Esophagus squamous epithelium (tissue), 4 donors: ENCODE data around the gene IRX4.

Experiments used
- POLR2A ChIP-seq, 4 donors: fragments of 450-650 bp; IDR thresholded peaks; one replicate each; pipeline ENCODE4 v1.6.1; 2017; ENCODE audit warnings: antibody characterized with exemption in 4 of 4, mild to moderate bottlenecking in 4 of 4, moderate library complexity in 3 of 4
- TF ChIP-seq, protein P1 (sequence below), 6 experiments: fragments of 450-650 bp in 4 of 6; fragments of 200-600 bp in 2 of 6; sonication (generic) in 2 of 6; IDR thresholded peaks; one replicate each; pipeline ENCODE4 v1.5.1; 2016 to 2019; ENCODE audit warnings: antibody characterized with exemption in 6 of 6, mild to moderate bottlenecking in 4 of 6, moderate library complexity in 4 of 6

DNA sequence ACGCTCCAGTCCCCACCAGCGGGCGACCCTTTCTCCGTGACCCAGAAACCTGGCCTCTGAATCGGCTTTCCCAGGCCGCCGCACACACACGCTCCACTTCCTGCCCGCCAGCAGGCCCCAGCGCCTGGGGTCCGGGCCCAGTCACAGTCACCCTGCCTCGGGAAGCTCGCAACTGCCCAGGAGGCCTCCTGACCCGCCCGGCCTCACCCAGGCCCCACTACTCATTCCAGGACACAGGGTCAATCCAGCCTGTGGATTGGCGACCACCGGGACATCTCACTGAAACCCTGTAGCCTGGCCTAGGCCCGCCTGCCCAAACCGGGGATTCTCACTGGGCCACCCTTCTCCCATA lies 2.7 kb upstream of the IRX4 start:
- TF ChIP-seq POLR2A (IDR thresholded peaks at IDR 0.05) = no peak
- TF ChIP-seq, protein P1, sequence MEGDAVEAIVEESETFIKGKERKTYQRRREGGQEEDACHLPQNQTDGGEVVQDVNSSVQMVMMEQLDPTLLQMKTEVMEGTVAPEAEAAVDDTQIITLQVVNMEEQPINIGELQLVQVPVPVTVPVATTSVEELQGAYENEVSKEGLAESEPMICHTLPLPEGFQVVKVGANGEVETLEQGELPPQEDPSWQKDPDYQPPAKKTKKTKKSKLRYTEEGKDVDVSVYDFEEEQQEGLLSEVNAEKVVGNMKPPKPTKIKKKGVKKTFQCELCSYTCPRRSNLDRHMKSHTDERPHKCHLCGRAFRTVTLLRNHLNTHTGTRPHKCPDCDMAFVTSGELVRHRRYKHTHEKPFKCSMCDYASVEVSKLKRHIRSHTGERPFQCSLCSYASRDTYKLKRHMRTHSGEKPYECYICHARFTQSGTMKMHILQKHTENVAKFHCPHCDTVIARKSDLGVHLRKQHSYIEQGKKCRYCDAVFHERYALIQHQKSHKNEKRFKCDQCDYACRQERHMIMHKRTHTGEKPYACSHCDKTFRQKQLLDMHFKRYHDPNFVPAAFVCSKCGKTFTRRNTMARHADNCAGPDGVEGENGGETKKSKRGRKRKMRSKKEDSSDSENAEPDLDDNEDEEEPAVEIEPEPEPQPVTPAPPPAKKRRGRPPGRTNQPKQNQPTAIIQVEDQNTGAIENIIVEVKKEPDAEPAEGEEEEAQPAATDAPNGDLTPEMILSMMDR (IDR thresholded peaks at IDR 0.05) = no peak
